Activated naive CD8-positive, alpha-beta T cell treated with anti-CD3 and anti-CD28 coated beads, Interleukin-2, amount 50 U/mL, for 24 hours (primary cell): ENCODE measurements around the gene F12.
A peak's percentile ranks its signal among the peaks of the same experiment; 100 is the strongest.
"Not testable (repeated sequence)": the region's sequence is repeated elsewhere in the genome, so short reads cannot be mapped to it uniquely, and the experiment has no call there.

ENCODE experiments used
- ATAC-seq: fragments of 150-1000 bp; cut with Tn5 transposase; one replicate; pipeline ENCODE4 v1.10.0; 2021
- DNase-seq: peaks from one replicate; pipeline ENCODE4 v3.0.0; 2021
- H3K27ac Mint-ChIP-seq: one replicate; pipeline ENCODE4 v1.8.0; 2021; ENCODE audit warnings: mild to moderate bottlenecking, mixed read lengths
- H3K27me3 Mint-ChIP-seq: one replicate; pipeline ENCODE4 v1.8.0; 2021; ENCODE audit warnings: mixed read lengths
- H3K36me3 Mint-ChIP-seq: one replicate; pipeline ENCODE4 v1.8.0; 2021; ENCODE audit warnings: low read depth, mixed read lengths
- H3K4me1 Mint-ChIP-seq: one replicate; pipeline ENCODE4 v1.8.0; 2021; ENCODE audit warnings: mixed read lengths
- H3K4me3 Mint-ChIP-seq: one replicate; pipeline ENCODE4 v1.8.0; 2021; ENCODE audit warnings: mild to moderate bottlenecking, moderate library complexity, mixed read lengths
- H3K9me3 Mint-ChIP-seq: one replicate; pipeline ENCODE4 v1.8.0; 2021; ENCODE audit warnings: mixed read lengths

The F12 gene

GRCh38 chr5:177380805-177381126, 28.6 kb downstream of the F12 start:
- H3K9me3 Mint-ChIP-seq, result no peaks in the 10 kb centered on the region
- DNase-seq, result no peak
- H3K36me3 Mint-ChIP-seq, result no peaks in the 10 kb centered on the region
- H3K4me3 Mint-ChIP-seq, result no peak overlapping the region
- H3K4me1 Mint-ChIP-seq, result peaks cover 26% of the 10 kb centered on the region
- no peak overlapping the region for H3K27ac Mint-ChIP-seq
- ATAC-seq, result no peak
- H3K27me3 Mint-ChIP-seq, result peaks cover 2% of the 10 kb centered on the region

GRCh38 chr5:177378884-177379883, 30.2 kb downstream of the F12 start:
- DNase-seq, result no peak

GRCh38 chr5:177377851-177378776, 31.2 kb downstream of the F12 start:
- Mint-ChIP-seq H3K27ac (no peak overlapping the region), H3K36me3 (no peaks in the 10 kb centered on the region), H3K9me3 (no peaks in the 10 kb centered on the region), H3K4me1 (peaks cover 35% of the 10 kb centered on the region), H3K27me3 (peaks cover 2% of the 10 kb centered on the region), H3K4me3 (no peak overlapping the region)
- ATAC-seq (no peak), DNase-seq (no peak)

More at GRCh38 chr5:177378884-177379883, 30.2 kb downstream of the F12 start:
- Mint-ChIP-seq H3K9me3 (no peaks in the 10 kb centered on the region), H3K27me3 (peaks cover 2% of the 10 kb centered on the region), H3K27ac (peak overlapping the region; percentile 2), H3K36me3 (no peaks in the 10 kb centered on the region), H3K4me1 (peaks cover 25% of the 10 kb centered on the region), H3K4me3 (no peak overlapping the region)
- ATAC-seq, result peak; percentile 88

GRCh38 chr5:177376107-177376506, 33.3 kb downstream of the F12 start:
- peaks cover 2% of the 10 kb centered on the region for H3K36me3 Mint-ChIP-seq
- no peak overlapping the region for H3K27ac Mint-ChIP-seq
- H3K27me3 Mint-ChIP-seq, result no peaks in the 10 kb centered on the region
- DNase-seq (no peak), ATAC-seq (no peak)
- H3K4me3 Mint-ChIP-seq, result no peak overlapping the region
- H3K4me1 Mint-ChIP-seq, result peaks cover 45% of the 10 kb centered on the region
- no peaks in the 10 kb centered on the region for H3K9me3 Mint-ChIP-seq

- not testable (repeated sequence) for H3K27ac Mint-ChIP-seq, H3K9me3 Mint-ChIP-seq, H3K27me3 Mint-ChIP-seq, H3K4me3 Mint-ChIP-seq, H3K36me3 Mint-ChIP-seq, ATAC-seq, DNase-seq
- H3K4me1 Mint-ChIP-seq, result peaks cover 45% of the 10 kb centered on the region
Measured at GRCh38 chr5:177375516-177375915, 33.8 kb downstream of the F12 start.

- Mint-ChIP-seq H3K27ac (no peak overlapping the region), H3K4me3 (no peak overlapping the region), H3K36me3 (peaks cover 6% of the 10 kb centered on the region), H3K27me3 (no peaks in the 10 kb centered on the region), H3K4me1 (peaks cover 44% of the 10 kb centered on the region), H3K9me3 (no peaks in the 10 kb centered on the region)
- no peak for ATAC-seq
- DNase-seq, result no peak
Measured at GRCh38 chr5:177374211-177374610, 35.2 kb downstream of the F12 start.

GRCh38 chr5:177373806-177374205, 35.6 kb downstream of the F12 start:
- Mint-ChIP-seq H3K9me3 (no peaks in the 10 kb centered on the region), H3K4me1 (peaks cover 44% of the 10 kb centered on the region), H3K4me3 (no peak overlapping the region), H3K36me3 (peaks cover 10% of the 10 kb centered on the region), H3K27me3 (no peaks in the 10 kb centered on the region), H3K27ac (no peak overlapping the region)
- ATAC-seq (no peak), DNase-seq (no peak)

GRCh38 chr5:177372910-177373309, 36.5 kb downstream of the F12 start:
- DNase-seq (no peak), ATAC-seq (peak; percentile 29)
- peak overlapping the region; percentile 69 for H3K27ac Mint-ChIP-seq
- H3K9me3 Mint-ChIP-seq, result no peaks in the 10 kb centered on the region
- no peaks in the 10 kb centered on the region for H3K27me3 Mint-ChIP-seq
- peaks cover 14% of the 10 kb centered on the region for H3K36me3 Mint-ChIP-seq
- no peak overlapping the region for H3K4me3 Mint-ChIP-seq
- peaks cover 45% of the 10 kb centered on the region for H3K4me1 Mint-ChIP-seq

GRCh38 chr5:177372034-177372896, 37.1 kb downstream of the F12 start:
- Mint-ChIP-seq H3K36me3 (peaks cover 14% of the 10 kb centered on the region), H3K27me3 (no peaks in the 10 kb centered on the region), H3K4me1 (peaks cover 45% of the 10 kb centered on the region), H3K4me3 (no peak overlapping the region), H3K27ac (peak overlapping the region; percentile 69), H3K9me3 (no peaks in the 10 kb centered on the region)
- DNase-seq (no peak), ATAC-seq (peak; percentile 47)

GRCh38 chr5:177371120-177372033, 38.0 kb downstream of the F12 start:
- no peak for DNase-seq
- Mint-ChIP-seq H3K27me3 (no peaks in the 10 kb centered on the region), H3K9me3 (no peaks in the 10 kb centered on the region), H3K27ac (no peak overlapping the region), H3K4me1 (peaks cover 47% of the 10 kb centered on the region), H3K4me3 (no peak overlapping the region), H3K36me3 (peaks cover 14% of the 10 kb centered on the region)
- no peak for ATAC-seq

- Mint-ChIP-seq H3K4me3 (no peak overlapping the region), H3K27ac (no peak overlapping the region), H3K4me1 (peaks cover 52% of the 10 kb centered on the region), H3K27me3 (no peaks in the 10 kb centered on the region), H3K9me3 (no peaks in the 10 kb centered on the region), H3K36me3 (peaks cover 14% of the 10 kb centered on the region)
- DNase-seq (peak; percentile 41), ATAC-seq (peak; percentile 45)
Measured at GRCh38 chr5:177370488-177371119, 38.8 kb downstream of the F12 start.

GRCh38 chr5:177369645-177370440, 39.5 kb downstream of the F12 start:
- Mint-ChIP-seq H3K27ac (peak overlapping the region; percentile 15), H3K36me3 (peaks cover 14% of the 10 kb centered on the region), H3K27me3 (no peaks in the 10 kb centered on the region), H3K4me3 (no peak overlapping the region), H3K4me1 (peaks cover 56% of the 10 kb centered on the region), H3K9me3 (no peaks in the 10 kb centered on the region)
- ATAC-seq (no peak), DNase-seq (no peak)
